CD4-positive, alpha-beta T cell (primary cell): ENCODE data around the gene PLXNA2. TPM values are rescaled to one million over a fixed set of nuclear protein-coding genes. Genes with fewer than 3 reads are reported as not detected.

ENCODE experiments used
- ATAC-seq: fragments of 200-7000 bp; cut with Tn5 transposase; one replicate; pipeline ENCODE4 v1.10.0; 2022; ENCODE audit warnings: mild to moderate bottlenecking; ENCODE audit not compliant: poor library complexity
- CTCF ChIA-PET: fragments of 350-600 bp; sonication (Branson Sonifier 250); formaldehyde crosslinking; loops from one replicate; lab custom pipeline; 2021; ENCODE audit warnings: antibody characterized with exemption, inconsistent platforms; lab: Charles Lee
- POLR2A ChIA-PET: fragments of 350-600 bp; sonication (Branson Sonifier 250); formaldehyde crosslinking; loops from one replicate; lab custom pipeline; 2021; ENCODE audit warnings: antibody characterized with exemption, inconsistent platforms; lab: Charles Lee
- DNase-seq, 14 experiments: peaks; one replicate each; pipeline ENCODE4 v3.0.0-alpha.2; 2013 to 2020; ENCODE audit warnings: mixed read lengths in 2 of 14
- H3K27ac ChIP-seq, 2 donors: one replicate each; pipeline versions ENCODE4 v1.5.1 to v1.7.0; 2013; ENCODE audit warnings: low read length in 2 of 2, low read depth in 1 of 2, mild to moderate bottlenecking in 1 of 2
- H3K27me3 ChIP-seq, 2 experiments: 1 replicate in 1 of 2; 2 replicates in 1 of 2; pipeline versions ENCODE4 v1.6.1 to v1.7.0; 2013; ENCODE audit warnings: low read length in 2 of 2, control low read depth in 1 of 2, mild to moderate bottlenecking in 1 of 2, moderate library complexity in 1 of 2; ENCODE audit not compliant: insufficient read depth in 2 of 2, control insufficient read depth in 1 of 2
- H3K36me3 ChIP-seq: one replicate; pipeline ENCODE4 v1.6.1; 2013; ENCODE audit warnings: low read length, control low read depth; ENCODE audit not compliant: insufficient read depth
- H3K4me1 ChIP-seq: one replicate; pipeline ENCODE4 v1.6.1; 2013; ENCODE audit warnings: low read length, control low read depth; ENCODE audit not compliant: insufficient read depth
- H3K4me3 ChIP-seq: one replicate; pipeline ENCODE4 v1.5.1; 2013; ENCODE audit warnings: mild to moderate bottlenecking, low read length, moderate library complexity
- H3K9me3 ChIP-seq, 2 experiments: 1 replicate in 1 of 2; 2 replicates in 1 of 2; pipeline versions ENCODE4 v1.6.1 to v1.7.0; 2013; ENCODE audit warnings: low read length in 2 of 2, mild to moderate bottlenecking in 2 of 2, control low read depth in 1 of 2, moderate library complexity in 1 of 2; ENCODE audit not compliant: control insufficient read depth in 1 of 2, insufficient read depth in 1 of 2
- H3K27ac Mint-ChIP-seq: one replicate; pipeline ENCODE4 v1.8.0; 2020; ENCODE audit warnings: mixed read lengths
- H3K27me3 Mint-ChIP-seq: one replicate; pipeline ENCODE4 v1.8.0; 2021; ENCODE audit warnings: mixed read lengths
- H3K36me3 Mint-ChIP-seq: one replicate; pipeline ENCODE4 v1.8.0; 2021; ENCODE audit warnings: low read depth, mixed read lengths
- H3K4me1 Mint-ChIP-seq: one replicate; pipeline ENCODE4 v1.8.0; 2021; ENCODE audit warnings: low read depth, mixed read lengths
- H3K4me3 Mint-ChIP-seq: one replicate; pipeline ENCODE4 v1.8.0; 2020; ENCODE audit warnings: mild to moderate bottlenecking, mixed read lengths
- H3K9me3 Mint-ChIP-seq: one replicate; pipeline ENCODE4 v1.8.0; 2020; ENCODE audit warnings: mixed read lengths
- intact Hi-C, 2 experiments: fragments of 100-400 bp; cut with DNase I in 1 of 2; cut with micrococcal nuclease in 1 of 2; formaldehyde crosslinking; loops; one replicate each; pipeline versions ENCODE4 v1.15.1 to v1.9.0; 2023 to 2025; cut with DNase I, micrococcal nuclease
- total RNA-seq, 174 experiments: library from RNA in 2 of 174; stranded (reverse) in 2 of 174; gene quantifications; one replicate each; pipeline ENCODE4 v1.2.3 and lab custom pipeline; 2021 to 2026
- TF ChIP-seq, protein P1 (sequence below): fragments of 200-600 bp; IDR thresholded peaks from one replicate; pipeline ENCODE4 v1.8.0; 2022; ENCODE audit warnings: antibody characterized with exemption, mild to moderate bottlenecking

Gene PLXNA2
- total RNA-seq, 2 experiments from 2014 or later, result 0.75 to 0.77 TPM

DNA sequence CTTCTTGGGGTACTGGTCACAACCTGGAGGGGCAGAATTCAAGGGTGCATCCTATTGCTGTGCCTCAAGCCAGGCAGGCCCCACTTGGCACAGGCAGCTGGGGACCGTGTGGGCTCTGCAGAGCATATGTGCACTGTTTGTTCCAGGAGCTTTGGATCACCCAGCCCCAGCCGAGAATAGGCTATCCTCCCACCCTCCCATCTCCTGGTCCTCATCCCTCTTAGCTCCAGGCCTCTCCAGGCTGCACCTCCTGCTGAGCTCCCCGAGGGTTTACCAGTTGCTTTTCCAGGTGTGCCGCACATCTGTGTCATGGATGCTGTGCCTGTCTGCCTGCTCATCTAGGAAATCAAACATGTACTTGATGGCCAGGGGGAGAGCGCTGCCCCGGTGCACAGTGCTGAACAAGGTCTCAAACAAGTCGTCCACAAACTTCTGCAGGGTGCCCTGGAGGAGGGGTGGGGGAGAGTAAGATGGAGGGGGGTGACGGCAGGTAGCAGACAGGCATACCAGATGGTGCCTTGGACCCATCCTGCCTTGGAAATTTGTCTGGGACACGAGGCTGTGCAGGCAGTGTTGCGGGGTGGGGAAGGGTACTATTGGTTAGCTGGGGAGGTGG, 212.8 kb downstream of the PLXNA2 start:
- Mint-ChIP-seq H3K4me3 (no peak overlapping the region), H3K27me3 (peaks cover 7% of the 10 kb centered on the region), H3K36me3 (no peaks in the 10 kb centered on the region), H3K4me1 (no peaks in the 10 kb centered on the region), H3K9me3 (no peaks in the 10 kb centered on the region), H3K27ac (no peak overlapping the region)
- H3K4me3 ChIP-seq, result no peak overlapping the region
- CTCF ChIA-PET, result interaction anchor here (1.3 kb wide), 1 partner anchor 10 kb away, joined by 4 read pairs; no protein-coding TSS in a partner anchor
- intact Hi-C loops, result no loop called here
- DNase-seq, result no peak
- no peaks in the 10 kb centered on the region for H3K9me3 ChIP-seq
- no peaks in the 10 kb centered on the region for H3K27me3 ChIP-seq
- H3K4me1 ChIP-seq, result no peaks in the 10 kb centered on the region
- no peak for ATAC-seq
- TF ChIP-seq, protein P1, sequence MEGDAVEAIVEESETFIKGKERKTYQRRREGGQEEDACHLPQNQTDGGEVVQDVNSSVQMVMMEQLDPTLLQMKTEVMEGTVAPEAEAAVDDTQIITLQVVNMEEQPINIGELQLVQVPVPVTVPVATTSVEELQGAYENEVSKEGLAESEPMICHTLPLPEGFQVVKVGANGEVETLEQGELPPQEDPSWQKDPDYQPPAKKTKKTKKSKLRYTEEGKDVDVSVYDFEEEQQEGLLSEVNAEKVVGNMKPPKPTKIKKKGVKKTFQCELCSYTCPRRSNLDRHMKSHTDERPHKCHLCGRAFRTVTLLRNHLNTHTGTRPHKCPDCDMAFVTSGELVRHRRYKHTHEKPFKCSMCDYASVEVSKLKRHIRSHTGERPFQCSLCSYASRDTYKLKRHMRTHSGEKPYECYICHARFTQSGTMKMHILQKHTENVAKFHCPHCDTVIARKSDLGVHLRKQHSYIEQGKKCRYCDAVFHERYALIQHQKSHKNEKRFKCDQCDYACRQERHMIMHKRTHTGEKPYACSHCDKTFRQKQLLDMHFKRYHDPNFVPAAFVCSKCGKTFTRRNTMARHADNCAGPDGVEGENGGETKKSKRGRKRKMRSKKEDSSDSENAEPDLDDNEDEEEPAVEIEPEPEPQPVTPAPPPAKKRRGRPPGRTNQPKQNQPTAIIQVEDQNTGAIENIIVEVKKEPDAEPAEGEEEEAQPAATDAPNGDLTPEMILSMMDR, result no peak
- no peaks in the 10 kb centered on the region for H3K36me3 ChIP-seq
- POLR2A ChIA-PET, result no interaction called here
- H3K27ac ChIP-seq, result no peak overlapping the region

DNA sequence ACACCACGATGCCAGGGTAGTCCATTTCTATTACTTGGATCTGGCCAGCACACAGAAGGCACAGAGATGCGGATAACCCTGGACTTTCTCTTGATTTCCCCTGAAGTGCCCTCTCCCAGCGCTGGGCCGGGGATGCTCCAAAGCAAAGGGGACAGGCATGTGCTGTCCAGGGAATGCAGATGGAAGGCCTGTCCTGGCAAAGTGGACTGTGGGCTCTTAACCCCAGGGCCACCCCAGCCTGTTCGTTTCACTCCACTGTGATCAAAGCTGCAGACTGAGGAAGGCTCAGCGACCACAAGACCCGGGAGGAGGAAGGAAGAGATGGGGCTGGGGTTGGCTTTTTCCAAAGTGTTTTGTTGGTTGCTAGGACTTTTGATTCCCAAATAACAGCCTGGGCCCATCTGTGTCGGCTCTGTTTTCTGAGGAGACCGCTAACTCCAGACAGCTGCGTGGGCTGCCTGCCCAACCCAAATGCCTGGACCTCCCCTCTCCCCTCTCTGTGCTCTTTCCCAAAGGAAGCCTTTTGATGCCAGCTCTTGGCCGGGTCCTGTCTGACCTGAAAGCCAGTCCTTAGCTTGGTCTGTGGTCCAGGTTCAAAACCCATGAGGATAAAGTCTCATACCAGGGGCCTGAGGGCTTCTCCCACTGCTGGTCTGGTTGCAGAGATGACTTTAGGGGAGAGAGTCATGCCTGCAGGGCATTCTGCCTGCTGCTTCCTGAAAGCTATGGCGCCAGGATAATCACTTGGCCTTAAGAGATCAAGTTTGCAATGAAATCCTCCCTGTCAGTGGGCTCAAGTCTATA, 213.7 kb downstream of the PLXNA2 start:
- TF ChIP-seq, protein P1, result no peak
- ChIA-PET POLR2A (no interaction called here), CTCF (no interaction called here)
- no peaks in the 10 kb centered on the region for H3K9me3 ChIP-seq
- ATAC-seq, result no peak
- intact Hi-C loops, result no loop called here
- peaks cover 7% of the 10 kb centered on the region for H3K27me3 Mint-ChIP-seq
- no peaks in the 10 kb centered on the region for H3K4me1 Mint-ChIP-seq
- H3K4me3 ChIP-seq, result no peak overlapping the region
- no peak overlapping the region for H3K27ac Mint-ChIP-seq
- H3K27ac ChIP-seq, result no peak overlapping the region
- no peaks in the 10 kb centered on the region for H3K36me3 ChIP-seq
- H3K4me3 Mint-ChIP-seq, result no peak overlapping the region
- no peaks in the 10 kb centered on the region for H3K36me3 Mint-ChIP-seq
- no peaks in the 10 kb centered on the region for H3K4me1 ChIP-seq
- no peaks in the 10 kb centered on the region for H3K9me3 Mint-ChIP-seq
- no peak for DNase-seq
- H3K27me3 ChIP-seq, result no peaks in the 10 kb centered on the region

DNA sequence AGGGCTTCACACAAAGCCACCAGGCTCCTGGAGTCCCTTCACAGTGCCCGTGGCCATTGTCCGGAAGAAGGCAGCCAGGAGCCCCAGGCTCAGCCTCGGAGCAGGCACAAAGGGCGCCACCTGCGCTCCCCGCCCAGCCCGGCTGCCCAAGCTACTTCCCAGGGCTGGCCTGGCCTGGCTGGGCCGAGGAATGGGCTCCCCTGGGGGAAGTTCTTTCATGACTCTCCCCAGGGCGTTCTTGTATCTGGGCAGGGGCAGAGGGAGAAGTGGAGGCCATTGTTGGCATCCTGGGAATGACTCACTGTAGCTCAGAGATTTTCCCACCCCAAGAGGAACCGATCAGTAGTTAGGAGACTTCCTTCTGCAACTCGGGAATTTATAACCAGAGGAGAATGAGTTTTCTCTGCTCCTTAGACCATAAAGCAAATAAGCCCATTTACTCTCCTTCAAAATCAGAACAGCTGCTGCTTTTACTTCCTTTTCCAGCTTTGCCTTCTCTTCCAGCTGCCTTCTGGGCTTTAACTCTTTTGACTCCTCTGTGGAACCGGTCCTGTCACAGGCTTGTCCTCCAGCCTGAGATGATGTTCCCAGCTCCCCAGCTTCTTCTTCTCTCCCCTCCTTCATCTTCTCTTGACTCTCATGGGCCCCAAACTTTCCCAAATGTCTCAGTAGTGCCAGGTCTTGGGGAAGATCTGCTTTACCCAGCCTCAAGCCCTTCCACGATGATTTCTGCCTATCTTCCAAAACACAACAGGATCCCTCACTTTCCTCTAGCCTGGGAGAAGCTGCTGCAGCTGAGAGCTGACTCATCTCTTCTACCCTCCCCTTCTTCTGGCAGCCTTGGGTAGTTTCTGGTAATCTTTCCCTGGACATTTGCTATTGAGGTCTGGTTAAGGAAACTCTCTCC, 214.6 kb downstream of the PLXNA2 start:
- Mint-ChIP-seq H3K4me3 (no peak overlapping the region), H3K27me3 (peaks cover 7% of the 10 kb centered on the region), H3K9me3 (no peaks in the 10 kb centered on the region), H3K4me1 (no peaks in the 10 kb centered on the region), H3K36me3 (no peaks in the 10 kb centered on the region), H3K27ac (no peak overlapping the region)
- TF ChIP-seq, protein P1, result no peak
- H3K9me3 ChIP-seq, result no peaks in the 10 kb centered on the region
- no peaks in the 10 kb centered on the region for H3K27me3 ChIP-seq
- intact Hi-C loops, result no loop called here
- ChIA-PET CTCF (no interaction called here), POLR2A (no interaction called here)
- H3K4me1 ChIP-seq, result no peaks in the 10 kb centered on the region
- H3K4me3 ChIP-seq, result no peak overlapping the region
- ATAC-seq, result no peak
- DNase-seq, result no peak
- H3K27ac ChIP-seq, result no peak overlapping the region
- H3K36me3 ChIP-seq, result no peaks in the 10 kb centered on the region
